ENCODE measurements around the gene SAMSN1. TPM values are rescaled to one million over a fixed set of nuclear protein-coding genes. Genes with fewer than 3 reads are reported as not detected.

Gene SAMSN1
- total and polyA plus RNA-seq, 9 of the 15 experiments (the other 6 are each of a cell fraction or from before 2014, with no cell fraction given): 101 to 223 (median 159) TPM

GRCh38 chr21:14483296-14483695 lies 62.8 kb downstream of the SAMSN1 start:
- Histone ChIP-seq H3K9me1 (ENCODE audit: control insufficient read depth, insufficient read depth, low read length) (no peaks in the 10 kb centered on the region), H3K27ac (ENCODE audit: extremely low read depth, low read depth, low read length) (no peak overlapping the region), H3K79me2 (ENCODE audit: control insufficient read depth, insufficient read depth, low read length) (0 out of 3 replicates have a peak, but pooled peaks cover 2% of the 10 kb centered on the region), H2AFZ (ENCODE audit: low read depth, low read length) (no peak overlapping the region), H3K4me1 (replicated peaks in 1 of 2; ENCODE audit: control insufficient read depth in 2 of 2, insufficient read depth in 2 of 2, low read length in 2 of 2) (peaks cover 0 to 18% of the 10 kb centered on the region in 2 experiments; a peak in 2 of 5 replicates), H4K20me1 (replicated peaks; ENCODE audit: control insufficient read depth, insufficient read depth, low read length) (no peaks in the 10 kb centered on the region), H3K4me2 (ENCODE audit: insufficient read depth, low read length) (no peak overlapping the region), H3K9ac (ENCODE audit: insufficient read depth in 1 of 2, low read depth in 2 of 2, low read length in 2 of 2) (no peak overlapping the region), H3K36me3 (ENCODE audit: control insufficient read depth, insufficient read depth, low read length) (peaks cover 35% of the 10 kb centered on the region; the same call in 2 of the 3 replicates), H3K27me3 (ENCODE audit: control insufficient read depth in 2 of 2, insufficient read depth in 2 of 2, low read length in 2 of 2) (no peaks in the 10 kb centered on the region), H3K4me3 (no peak overlapping the region), H3K9me3 (replicated peaks; ENCODE audit: control insufficient read depth, insufficient read depth, low read depth, low read length) (no peaks in the 10 kb centered on the region)
- no TSS peak for BruUV-seq (replicated peaks)
- FAIRE-seq (no peak), DNase-seq (ENCODE audit: extremely low read depth in 1 of 4, low spot score in 3 of 4) (no peak), ATAC-seq (peak; percentile 15; the same call in 2 of the 3 replicates)
- CTCF ChIA-PET (ENCODE audit: low intra/inter-chr PET ratio): no interaction called here
- intact Hi-C loops (cut with micrococcal nuclease) (no loop called here), in situ Hi-C loops (cut with MboI) (no loop called here)
- 91% methylated on average over 8 of the region's 8 CpGs for WGBS (ENCODE audit: insufficient coverage, low coverage, missing lambda C conversion rate)
- POLR2A ChIA-PET: interaction anchor here (0.6 to 1.0 kb wide), 4 partner anchors 15 to 255 kb away, joined by 3 to 5 read pairs (median 3); no protein-coding TSS in a partner anchor
- TF ChIP-seq ZNF408 (CRISPR knock-in tag; IDR thresholded peaks at IDR 0.05; ENCODE audit: low read depth) (no peak), PATZ1 (CRISPR knock-in tag; IDR thresholded peaks at IDR 0.05; ENCODE audit: borderline replicate concordance) (no peak), SRSF7 (optimal IDR thresholded peaks at IDR 0.05; ENCODE audit: low read depth, low read length) (no peak), MYNN (IDR thresholded peaks at IDR 0.05) (0 out of 2 replicates have a peak, but pooled peaks have one; percentile 36), MYNN (CRISPR knock-in tag; IDR thresholded peaks at IDR 0.05) (no peak), KDM4B (IDR thresholded peaks at IDR 0.05; ENCODE audit: borderline replicate concordance in 2 of 2, low read depth in 1 of 2) (no peak), CHAMP1 (IDR thresholded peaks at IDR 0.05) (no peak), POLR2AphosphoS2 (IDR thresholded peaks at IDR 0.05; ENCODE audit: low read length) (0 out of 2 replicates have a peak, but pooled peaks have one; percentile 11), ZNF639 (CRISPR knock-in tag; conservative IDR thresholded peaks at IDR 0.05 in 1 of 2, IDR thresholded peaks at IDR 0.05 in 1 of 2) (no peak), ZBTB9 (CRISPR knock-in tag; IDR thresholded peaks at IDR 0.05) (0 out of 2 replicates have a peak, but pooled peaks have one; percentile 2), ZC3H4 (CRISPR knock-in tag; IDR thresholded peaks at IDR 0.05; ENCODE audit: borderline replicate concordance) (no peak), ZNF239 (CRISPR knock-in tag; IDR thresholded peaks at IDR 0.05) (no peak), POLR3G (IDR thresholded peaks at IDR 0.05; ENCODE audit: extremely low read depth, insufficient read length, insufficient replicate concordance) (no peak)

Measured in K562 (cell line).